DND-41 (cell line): ENCODE data around the gene EQTN.

ENCODE experiments used
- ATAC-seq: fragments of 200-7000 bp; cut with Tn5 transposase; 3 replicates; pipeline ENCODE4 v1.9.1; 2021; ENCODE audit warnings: low read depth; ENCODE audit not compliant: insufficient read depth
- DNase-seq: peaks from one replicate; pipeline ENCODE4 v3.0.0-alpha.2; 2020
- H2AFZ ChIP-seq: 2 replicates; pipeline ENCODE4 v1.6.0; 2012; ENCODE audit warnings: low read depth, low read length
- H3K27ac ChIP-seq: 2 replicates; pipeline ENCODE4 v1.5.1; 2012; ENCODE audit warnings: low read length, inconsistent platforms
- H3K27me3 ChIP-seq: fragments of 200-600 bp; sonication (generic); 2 replicates; pipeline ENCODE4 v1.6.0; 2012; ENCODE audit warnings: low read length, mild to moderate bottlenecking, inconsistent platforms; ENCODE audit not compliant: insufficient read depth, poor library complexity
- H3K36me3 ChIP-seq: 2 replicates; pipeline ENCODE4 v1.5.1; 2012; ENCODE audit warnings: low read length, inconsistent platforms; ENCODE audit not compliant: insufficient read depth
- H3K4me1 ChIP-seq: 2 replicates; pipeline ENCODE4 v1.5.1; 2012; ENCODE audit warnings: mild to moderate bottlenecking, low read length; ENCODE audit not compliant: insufficient read depth
- H3K4me2 ChIP-seq: 2 replicates; pipeline ENCODE4 v1.6.0; 2012; ENCODE audit warnings: mild to moderate bottlenecking, moderate library complexity, low read length, inconsistent platforms; ENCODE audit not compliant: insufficient read depth
- H3K4me3 ChIP-seq, 2 experiments: fragments of 200-600 bp in 1 of 2; shearing (Covaris generic) in 1 of 2; 2 replicates each; pipeline ENCODE4 v1.5.1; 2012 to 2016; ENCODE audit warnings: inconsistent platforms in 2 of 2, low read length in 2 of 2, mild to moderate bottlenecking in 2 of 2, low read depth in 1 of 2, moderate library complexity in 1 of 2
- H3K79me2 ChIP-seq: 2 replicates; pipeline ENCODE4 v1.6.0; 2012; ENCODE audit warnings: low read length, inconsistent platforms; ENCODE audit not compliant: insufficient read depth
- H3K9ac ChIP-seq: 2 replicates; pipeline ENCODE4 v1.6.0; 2012; ENCODE audit warnings: low read depth, mild to moderate bottlenecking, inconsistent platforms, low read length, moderate library complexity
- H3K9me3 ChIP-seq: 2 replicates; pipeline ENCODE4 v1.5.1; 2012; ENCODE audit warnings: low read length, moderate library complexity, mild to moderate bottlenecking, inconsistent platforms; ENCODE audit not compliant: insufficient read depth, severe bottlenecking
- H4K20me1 ChIP-seq: 2 replicates; pipeline ENCODE4 v1.6.0; 2012; ENCODE audit warnings: low read length; ENCODE audit not compliant: insufficient read depth
- EZH2 ChIP-seq: IDR thresholded peaks from 3 replicates; pipeline ENCODE4 v1.6.1; 2012; ENCODE audit warnings: borderline replicate concordance, low read depth, mild to moderate bottlenecking, moderate library complexity, low read length, inconsistent platforms; ENCODE audit not compliant: severe bottlenecking
- TF ChIP-seq, protein P1 (sequence below): IDR thresholded peaks from 2 replicates; pipeline ENCODE4 v1.5.1; 2012; ENCODE audit warnings: borderline replicate concordance, low read length, moderate library complexity, mild to moderate bottlenecking; ENCODE audit not compliant: poor library complexity, severe bottlenecking; ENCODE audit errors: extremely low read depth

The EQTN gene

DNA sequence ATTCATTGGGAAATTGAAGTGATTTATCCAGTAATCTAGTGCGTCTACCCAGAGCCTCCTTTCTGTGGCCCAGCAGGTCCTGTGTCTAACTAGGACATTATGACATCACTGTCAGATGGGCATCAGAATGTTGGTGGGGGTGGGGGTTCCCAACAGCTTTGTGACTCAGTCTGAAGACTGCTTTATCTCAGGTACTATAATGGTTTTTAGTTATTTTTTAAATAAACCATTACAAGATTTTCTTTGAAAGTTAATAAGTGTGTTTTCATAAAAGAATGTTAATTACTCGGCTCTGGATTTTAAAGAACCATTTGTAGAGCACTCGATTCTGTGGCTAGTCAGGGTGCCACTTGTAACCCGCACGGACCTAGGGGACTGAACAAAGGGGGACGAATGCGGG lies at the start of gene EQTN:
EQTN (minus strand) TSS at position 101 of the 400 bp plus-strand sequence; CDS start at position 6, 95 bp downstream.
- Histone ChIP-seq H3K27ac (no peak within 1 kb of the TSS), H3K4me1 (no peaks in the 10 kb centered on the region), H3K79me2 (no peaks in the 10 kb centered on the region), H4K20me1 (no peaks in the 10 kb centered on the region), H3K4me2 (no peak within 1 kb of the TSS), H3K9me3 (no peaks in the 10 kb centered on the region), H3K4me3 (no peak within 1 kb of the TSS), H2AFZ (no peak within 1 kb of the TSS), H3K36me3 (no peaks in the 10 kb centered on the region), H3K9ac (no peak within 1 kb of the TSS), H3K27me3 (no peaks in the 10 kb centered on the region)
- DNase-seq, result no peak
- ATAC-seq, result no peak
- TF ChIP-seq, protein P1, sequence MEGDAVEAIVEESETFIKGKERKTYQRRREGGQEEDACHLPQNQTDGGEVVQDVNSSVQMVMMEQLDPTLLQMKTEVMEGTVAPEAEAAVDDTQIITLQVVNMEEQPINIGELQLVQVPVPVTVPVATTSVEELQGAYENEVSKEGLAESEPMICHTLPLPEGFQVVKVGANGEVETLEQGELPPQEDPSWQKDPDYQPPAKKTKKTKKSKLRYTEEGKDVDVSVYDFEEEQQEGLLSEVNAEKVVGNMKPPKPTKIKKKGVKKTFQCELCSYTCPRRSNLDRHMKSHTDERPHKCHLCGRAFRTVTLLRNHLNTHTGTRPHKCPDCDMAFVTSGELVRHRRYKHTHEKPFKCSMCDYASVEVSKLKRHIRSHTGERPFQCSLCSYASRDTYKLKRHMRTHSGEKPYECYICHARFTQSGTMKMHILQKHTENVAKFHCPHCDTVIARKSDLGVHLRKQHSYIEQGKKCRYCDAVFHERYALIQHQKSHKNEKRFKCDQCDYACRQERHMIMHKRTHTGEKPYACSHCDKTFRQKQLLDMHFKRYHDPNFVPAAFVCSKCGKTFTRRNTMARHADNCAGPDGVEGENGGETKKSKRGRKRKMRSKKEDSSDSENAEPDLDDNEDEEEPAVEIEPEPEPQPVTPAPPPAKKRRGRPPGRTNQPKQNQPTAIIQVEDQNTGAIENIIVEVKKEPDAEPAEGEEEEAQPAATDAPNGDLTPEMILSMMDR, result no peak
- no peak for TF ChIP-seq EZH2

DNA sequence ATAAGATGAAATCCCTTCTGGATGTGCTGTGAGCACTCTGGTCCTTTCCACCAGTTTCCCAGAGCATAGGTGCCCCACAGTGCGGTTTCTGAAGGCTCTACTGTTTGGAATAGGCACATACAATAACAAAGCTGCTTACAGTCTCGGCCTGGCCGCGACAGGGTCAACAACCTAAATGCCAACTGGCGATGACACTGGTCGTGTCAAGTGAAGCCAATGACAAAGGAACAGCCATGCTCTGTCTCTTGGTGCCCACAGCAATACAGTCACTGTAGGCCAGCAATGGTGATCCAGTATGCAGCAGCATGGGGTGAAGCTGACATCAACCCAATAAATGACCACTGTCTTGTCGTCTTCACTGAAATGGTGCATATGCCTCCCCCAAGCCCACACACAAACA lies 47.8 kb upstream of the EQTN start:
- Histone ChIP-seq H4K20me1 (no peaks in the 10 kb centered on the region), H3K9ac (no peak overlapping the region), H3K4me2 (no peak overlapping the region), H3K27me3 (no peaks in the 10 kb centered on the region), H3K4me1 (no peaks in the 10 kb centered on the region), H3K79me2 (no peaks in the 10 kb centered on the region), H3K27ac (no peak overlapping the region), H3K36me3 (no peaks in the 10 kb centered on the region), H3K4me3 (no peak overlapping the region), H3K9me3 (no peaks in the 10 kb centered on the region), H2AFZ (no peak overlapping the region)
- DNase-seq, result no peak
- TF ChIP-seq EZH2, result no peak
- TF ChIP-seq, protein P1, result no peak
- no peak for ATAC-seq

DNA sequence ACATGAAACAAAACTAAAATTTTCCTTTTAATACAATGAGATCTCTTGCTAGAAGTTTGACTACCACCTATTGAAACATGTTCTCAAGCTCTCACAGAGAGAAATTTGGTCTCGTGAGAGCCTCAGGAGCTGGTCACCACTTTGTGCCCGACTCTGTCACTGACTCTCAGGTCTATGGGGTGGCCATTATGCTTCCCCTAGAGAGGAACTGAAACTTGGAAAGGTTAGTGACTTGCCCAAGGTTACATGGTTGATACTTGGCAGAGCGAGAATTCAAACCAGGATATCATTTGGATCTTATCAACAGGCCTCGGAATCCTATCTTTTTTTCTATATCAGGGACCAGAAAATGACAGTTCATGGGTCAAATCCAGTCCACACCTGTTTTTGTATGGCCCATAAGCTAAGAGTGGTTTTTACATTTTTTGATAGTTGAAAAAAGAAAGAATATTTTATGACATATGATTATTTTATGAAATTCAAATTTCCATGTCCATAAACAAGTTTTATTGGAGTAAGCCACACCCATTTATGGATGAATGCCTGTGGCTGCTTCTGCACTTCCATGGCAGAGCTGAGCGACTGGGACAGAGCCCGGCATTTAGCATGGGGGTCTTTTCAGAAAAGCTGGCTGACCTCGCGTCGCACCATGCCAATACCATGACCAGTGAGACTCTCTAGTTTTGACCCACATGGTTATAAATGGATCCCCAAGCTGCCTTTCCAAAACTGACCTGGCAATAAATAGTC lies 44.8 kb upstream of the EQTN start:
- H3K4me2 ChIP-seq, result no peak overlapping the region
- no peaks in the 10 kb centered on the region for H3K9me3 ChIP-seq
- no peak for ATAC-seq
- TF ChIP-seq EZH2, result no peak
- TF ChIP-seq, protein P1, result no peak
- no peak overlapping the region for H2AFZ ChIP-seq
- no peak overlapping the region for H3K9ac ChIP-seq
- no peak overlapping the region for H3K4me3 ChIP-seq
- H4K20me1 ChIP-seq, result no peaks in the 10 kb centered on the region
- no peak overlapping the region for H3K27ac ChIP-seq
- DNase-seq, result no peak
- no peaks in the 10 kb centered on the region for H3K4me1 ChIP-seq
- H3K79me2 ChIP-seq, result no peaks in the 10 kb centered on the region
- H3K27me3 ChIP-seq, result no peaks in the 10 kb centered on the region
- no peaks in the 10 kb centered on the region for H3K36me3 ChIP-seq
